HG03159 (cell line): Measurements from ENCODE around the gene DUSP1.

Experiments used
- ATAC-seq: cut with Tn5 transposase; IDR thresholded peaks from one replicate; pipeline ENCODE4 v1.9.1; 2021; ENCODE audit warnings: mild to moderate bottlenecking, moderate library complexity; ENCODE audit not compliant: unreplicated experiment

DUSP1 gene

DNA sequence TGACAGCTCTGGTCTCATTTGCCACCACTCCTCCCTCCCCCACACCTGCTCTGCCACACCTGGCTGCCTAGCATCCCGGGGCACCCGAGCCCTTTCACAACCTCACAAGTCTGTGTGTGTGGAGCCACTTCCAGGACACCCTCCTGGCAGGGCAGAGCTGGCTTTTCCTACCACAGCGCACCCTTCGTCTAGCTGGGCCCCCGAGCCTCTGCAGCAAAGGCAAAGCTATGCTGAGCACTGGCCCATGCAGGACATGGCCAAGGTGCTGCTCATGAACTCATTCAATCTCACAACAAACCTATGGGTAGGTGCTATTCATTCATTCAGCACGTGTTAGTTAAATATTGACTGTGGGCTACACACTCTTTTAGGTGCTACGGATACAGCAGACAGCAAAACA is 43.4 kb downstream of the DUSP1 start:
- ATAC-seq: no peak

DNA sequence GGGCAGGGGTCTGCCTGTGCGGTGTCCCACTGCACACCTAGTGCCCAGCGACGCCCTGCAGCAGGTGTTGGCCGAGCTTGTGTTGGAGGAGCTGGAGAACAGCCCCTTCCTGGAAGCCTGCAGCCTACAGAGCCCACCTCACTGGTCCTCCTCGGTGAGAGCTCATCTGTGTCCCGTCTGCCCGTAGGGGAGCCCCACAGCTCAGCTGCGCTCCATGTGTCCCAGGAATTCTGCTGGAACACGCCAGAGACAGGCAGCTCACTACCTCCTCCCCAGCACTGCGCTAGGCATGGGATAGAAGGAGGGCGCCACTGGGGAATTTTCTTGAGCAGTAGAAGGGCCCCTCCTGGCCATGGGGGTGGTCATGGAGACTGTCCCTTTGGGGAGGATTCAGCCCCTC is 44.0 kb downstream of the DUSP1 start:
- ATAC-seq: no peak

DNA sequence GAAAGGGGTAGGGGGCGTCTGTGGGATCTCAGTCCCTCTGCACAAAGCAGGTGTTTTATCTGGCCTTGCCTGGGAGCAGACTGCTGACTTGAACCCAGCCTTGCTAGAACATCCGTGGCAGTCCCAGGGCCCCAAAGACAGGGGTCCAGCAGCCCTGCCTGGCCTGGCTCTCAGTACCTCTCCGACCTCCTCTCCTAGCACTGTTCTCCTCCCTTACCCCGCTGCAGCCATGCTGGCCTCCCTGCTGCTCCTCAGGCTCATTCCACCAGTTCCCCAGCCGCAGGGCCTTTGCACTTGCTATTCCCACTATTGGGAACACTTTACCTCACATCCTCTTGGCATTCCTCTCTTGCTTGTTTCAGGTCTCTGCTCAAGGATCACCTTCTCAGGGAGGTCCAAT is 45.2 kb downstream of the DUSP1 start:
- ATAC-seq: no peak

DNA sequence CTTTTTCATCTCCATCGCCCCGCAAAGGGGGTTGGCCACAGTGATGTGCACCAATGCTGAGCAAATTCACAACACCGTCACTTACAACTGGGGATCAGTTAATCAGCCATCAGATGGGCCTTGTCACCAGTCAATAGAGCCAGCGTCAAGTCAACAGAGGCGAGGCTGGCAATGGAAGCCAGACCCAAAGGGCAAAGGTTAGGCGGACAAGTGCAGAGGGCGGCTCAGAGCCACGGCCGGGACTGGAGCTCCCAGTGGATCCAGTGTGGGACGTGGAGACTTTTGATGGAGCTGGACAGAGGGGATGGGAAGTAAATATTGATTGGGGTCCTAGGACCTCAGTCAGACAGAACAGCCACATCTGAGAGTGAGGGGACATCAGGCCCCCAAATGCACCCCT is 45.7 kb downstream of the DUSP1 start:
- ATAC-seq: no peak

DNA sequence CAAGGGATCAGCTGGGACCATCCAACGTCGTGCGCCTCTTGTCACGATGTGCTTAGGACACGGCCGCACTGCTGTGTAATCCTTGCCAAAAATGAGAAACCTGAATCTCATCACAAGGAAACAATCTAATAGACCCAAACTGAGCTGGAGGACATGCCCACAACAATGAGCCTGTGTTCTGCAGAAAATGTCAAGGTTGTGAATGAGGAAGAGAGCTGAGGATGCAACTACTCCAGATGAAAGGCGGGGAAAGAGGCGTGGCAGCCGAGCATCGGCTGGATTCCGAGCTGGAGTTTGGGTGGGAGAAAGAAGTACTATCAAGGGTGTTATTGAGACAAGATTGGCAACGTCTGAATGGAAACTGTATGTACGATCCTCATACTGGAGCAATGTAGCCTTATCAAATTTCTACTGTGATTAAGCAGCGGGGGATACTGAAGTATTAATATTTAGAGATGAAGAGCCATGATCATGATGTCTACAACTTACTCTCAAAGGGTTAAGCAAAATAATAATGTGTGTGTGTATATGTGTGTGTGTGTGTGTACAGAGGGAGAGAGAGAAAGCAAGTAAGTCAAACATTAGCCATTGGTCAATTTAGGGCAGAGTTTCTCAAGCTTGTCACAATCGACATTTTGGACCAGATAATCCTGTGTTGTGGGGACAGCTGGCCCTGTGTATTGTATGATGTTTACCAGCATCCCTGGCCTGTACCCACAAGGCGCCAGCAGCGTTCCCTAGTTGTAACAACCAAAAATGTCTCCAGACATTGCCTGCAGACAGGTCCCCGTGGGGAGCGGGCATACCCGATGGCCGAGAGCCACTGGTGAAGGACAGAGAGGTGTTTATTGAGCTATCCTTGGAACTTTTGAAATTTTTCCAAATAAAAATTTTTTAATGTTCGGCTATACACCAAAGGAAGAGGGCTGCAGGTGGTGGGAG is 46.5 kb downstream of the DUSP1 start:
- ATAC-seq: no peak

DNA sequence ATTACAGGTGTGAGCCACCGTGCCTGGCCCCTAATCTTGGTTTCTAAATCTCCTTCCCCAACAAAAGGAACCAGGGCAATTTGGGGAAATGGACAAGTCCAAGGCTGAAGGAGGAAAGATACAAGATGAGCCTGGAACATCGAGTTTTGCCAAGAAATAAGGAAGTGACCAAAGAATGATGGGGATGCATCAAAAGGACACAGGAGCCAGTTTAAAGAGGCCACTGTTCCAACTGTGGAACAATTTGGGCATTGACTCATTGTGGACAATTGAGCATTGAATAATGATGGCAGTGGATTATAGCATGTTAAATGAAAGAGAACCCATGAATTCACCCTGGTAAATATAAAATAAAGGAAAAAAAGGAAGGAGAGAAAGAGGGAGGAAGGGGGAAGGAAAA is 47.5 kb downstream of the DUSP1 start:
- ATAC-seq: no peak

DNA sequence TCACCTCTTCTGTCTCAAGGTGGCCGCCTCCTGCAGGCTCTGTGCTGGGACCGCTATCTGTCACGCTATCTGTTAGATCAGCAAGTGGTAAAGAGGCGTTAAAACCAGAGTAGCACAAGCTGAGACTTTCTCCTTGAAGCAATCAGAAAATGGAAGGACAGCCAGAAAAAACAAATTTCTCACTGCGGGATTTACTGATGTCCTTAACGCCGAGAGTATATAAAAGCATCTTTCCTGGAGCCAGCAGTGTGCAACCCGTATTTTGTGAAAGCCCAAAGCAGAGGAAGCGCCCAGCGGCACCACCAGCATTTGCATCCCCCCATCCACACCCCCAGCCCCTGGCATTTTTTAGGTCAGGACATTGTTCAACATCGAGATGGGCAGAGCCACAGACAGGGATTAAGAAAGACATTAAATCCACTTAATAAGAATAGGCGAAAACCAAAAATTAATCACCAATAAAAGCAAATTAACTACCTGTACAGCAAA is 48.6 kb downstream of the DUSP1 start:
- no peak for ATAC-seq

DNA sequence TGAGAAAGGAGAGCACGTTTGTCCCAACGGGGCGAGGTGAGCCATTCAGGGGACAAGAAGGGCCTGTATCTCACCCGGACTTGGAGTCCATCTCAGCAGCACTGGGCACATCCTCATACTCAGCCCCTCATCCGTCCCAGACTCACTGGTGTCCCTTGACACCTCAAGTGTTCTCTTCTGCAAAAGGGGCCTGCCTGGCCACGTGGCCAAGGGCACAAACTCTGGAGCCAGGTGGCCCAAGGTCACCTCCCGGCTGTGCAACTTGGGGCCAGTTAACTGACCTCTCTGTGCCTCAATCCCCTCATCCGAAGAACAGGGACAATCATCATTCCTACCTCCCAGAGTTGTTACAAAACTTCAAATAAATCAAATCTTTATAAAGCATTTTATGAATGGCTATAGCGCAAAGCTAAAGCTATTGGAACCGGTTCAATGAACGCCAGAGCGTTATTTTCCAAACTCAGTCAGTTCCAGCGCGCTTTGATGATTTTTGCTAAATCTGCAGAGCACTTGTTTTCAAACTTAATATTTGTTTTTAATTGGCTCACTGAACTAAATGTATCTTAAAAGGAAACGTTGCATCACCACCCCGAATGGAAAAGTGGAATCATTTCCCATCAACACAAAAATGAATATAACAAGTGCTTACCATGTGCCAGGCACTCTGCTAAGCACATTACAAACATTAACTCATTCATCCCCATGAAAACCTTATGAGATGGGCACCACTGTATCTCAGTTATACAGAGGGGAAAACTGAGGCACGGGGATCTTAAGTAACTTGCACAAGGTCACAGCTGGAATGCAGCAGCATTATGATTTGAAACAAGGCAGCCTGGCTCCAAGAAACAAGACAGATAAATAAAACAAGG is 49.3 kb downstream of the DUSP1 start:
- no peak for ATAC-seq

DNA sequence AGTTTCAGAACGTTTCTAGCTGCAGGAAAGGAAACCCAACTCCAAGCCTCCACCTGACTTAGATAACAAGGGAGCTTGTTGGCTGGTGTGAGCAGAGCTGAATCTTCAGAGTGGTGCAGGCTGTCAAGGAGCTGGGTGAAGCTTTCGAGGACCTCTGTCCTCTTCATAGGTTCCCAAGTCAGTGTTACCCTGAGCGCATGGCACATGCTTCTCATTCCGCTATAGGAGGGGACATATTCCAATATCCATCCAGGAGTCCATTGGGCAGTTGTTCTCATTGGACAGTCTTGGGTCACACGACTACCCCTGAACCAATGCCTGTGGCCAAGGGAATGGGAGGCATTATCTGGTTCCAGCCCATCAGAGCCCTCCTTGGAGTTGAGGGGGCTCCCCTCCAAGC is 50.3 kb downstream of the DUSP1 start:
- ATAC-seq: no peak

DNA sequence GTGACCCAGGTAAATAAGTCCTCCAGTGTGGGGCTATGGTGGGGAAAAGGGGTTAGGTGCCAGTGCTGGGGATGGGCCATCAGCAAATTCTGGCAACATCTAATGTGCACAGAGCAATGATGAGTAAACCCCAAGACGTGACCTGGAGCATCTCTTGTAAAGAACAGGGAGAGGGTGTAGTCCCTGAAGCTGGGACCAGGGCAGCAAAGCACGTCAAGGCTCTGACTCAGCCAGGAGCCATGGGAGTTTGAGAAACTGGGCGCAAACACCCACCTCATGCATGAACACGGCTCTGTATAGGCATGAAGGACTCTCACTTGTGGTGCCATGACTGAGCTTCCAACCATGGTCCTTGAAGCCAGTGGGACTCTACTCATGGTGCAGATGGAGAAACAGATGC is 51.8 kb downstream of the DUSP1 start:
- ATAC-seq: no peak

DNA sequence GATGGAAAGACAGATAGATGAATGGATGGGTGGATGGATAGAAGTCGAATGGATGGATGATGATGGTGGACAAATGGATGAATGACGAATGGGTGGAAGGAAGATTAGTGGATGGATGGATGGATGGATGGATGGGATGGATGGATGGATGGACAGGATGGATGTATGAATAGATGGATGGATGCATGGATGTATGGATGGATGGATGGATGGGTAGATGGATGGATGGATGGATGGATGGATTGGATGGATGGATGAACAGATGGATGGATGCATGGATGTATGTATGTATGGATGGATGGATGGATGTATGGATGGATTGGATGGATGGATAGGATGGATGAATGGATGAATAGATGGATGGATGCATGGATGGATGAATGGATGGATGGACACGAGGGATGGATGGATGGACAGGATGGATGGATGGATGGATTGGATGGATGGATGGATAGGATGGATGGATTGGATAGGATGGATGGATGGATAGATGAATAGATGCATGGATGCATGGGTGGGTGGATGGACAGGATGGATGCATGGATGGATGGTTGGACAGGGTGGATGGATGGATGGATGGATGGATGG is 52.4 kb downstream of the DUSP1 start:
- ATAC-seq: no peak
